GM21737 (cell line): ENCODE data around the gene NRXN3.

Experiments used
- ATAC-seq: cut with Tn5 transposase; IDR thresholded peaks from one replicate; pipeline ENCODE4 v1.9.1; 2021; ENCODE audit warnings: mild to moderate bottlenecking, moderate library complexity; ENCODE audit not compliant: unreplicated experiment

The NRXN3 gene

DNA sequence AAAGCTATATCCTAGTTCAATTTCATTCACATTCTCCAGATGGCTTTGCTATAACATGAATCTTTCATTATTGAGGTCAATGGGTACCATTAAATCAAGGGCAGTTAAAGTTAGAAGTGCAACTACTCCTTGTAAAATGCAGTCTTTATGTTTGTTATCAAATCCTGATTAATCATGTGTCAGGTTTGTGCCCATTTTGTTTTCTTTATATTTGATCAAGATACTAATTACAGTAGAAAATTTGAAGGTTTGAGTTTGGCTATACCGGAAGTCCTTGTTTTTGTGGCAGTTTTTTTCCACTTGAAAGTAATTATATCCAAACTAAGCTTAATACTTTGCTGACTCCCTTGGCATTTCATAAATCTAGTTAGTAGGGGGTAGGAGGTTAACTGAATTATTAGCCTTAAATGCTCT, 1528.1 kb downstream of the NRXN3 start:
- ATAC-seq = no peak

DNA sequence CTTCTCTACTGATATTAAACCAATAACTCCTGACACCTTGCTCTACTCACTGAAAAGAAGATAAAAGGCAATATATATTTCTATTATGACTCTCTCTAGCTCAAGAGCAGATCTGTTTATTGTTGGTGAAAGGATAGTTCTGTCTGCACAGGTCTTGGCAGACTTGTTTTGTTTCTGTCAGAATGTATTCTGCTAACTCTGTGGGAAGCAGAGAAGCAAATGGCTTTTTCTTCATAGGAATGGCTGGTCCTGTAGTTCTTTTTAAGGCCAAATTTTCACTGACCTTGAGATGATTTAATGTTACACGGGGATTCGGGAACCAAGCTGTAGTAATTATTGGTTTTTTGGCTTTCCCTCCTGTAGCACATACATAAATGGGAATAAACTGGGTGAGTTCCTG, 1529.0 kb downstream of the NRXN3 start:
- no peak for ATAC-seq

DNA sequence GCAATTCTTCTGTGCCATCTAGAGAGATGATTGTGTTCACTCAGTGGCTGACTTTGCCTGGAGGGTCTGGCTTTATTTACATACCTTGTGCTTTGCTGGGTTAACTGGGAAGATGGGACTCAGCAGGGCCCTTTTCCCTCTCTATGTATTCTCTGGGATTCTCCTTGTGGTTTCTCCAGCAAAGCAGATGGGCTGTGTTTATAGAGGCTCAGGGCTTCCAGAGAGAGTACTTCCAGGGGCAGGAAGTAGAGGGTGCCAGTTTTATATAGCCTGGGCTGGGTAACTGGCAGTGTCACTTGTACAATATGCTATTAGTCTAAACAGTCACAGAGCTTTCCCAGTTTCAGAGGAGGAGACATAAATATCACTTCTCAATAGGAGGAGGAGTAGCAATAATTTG, 1531.2 kb downstream of the NRXN3 start:
- no peak for ATAC-seq

DNA sequence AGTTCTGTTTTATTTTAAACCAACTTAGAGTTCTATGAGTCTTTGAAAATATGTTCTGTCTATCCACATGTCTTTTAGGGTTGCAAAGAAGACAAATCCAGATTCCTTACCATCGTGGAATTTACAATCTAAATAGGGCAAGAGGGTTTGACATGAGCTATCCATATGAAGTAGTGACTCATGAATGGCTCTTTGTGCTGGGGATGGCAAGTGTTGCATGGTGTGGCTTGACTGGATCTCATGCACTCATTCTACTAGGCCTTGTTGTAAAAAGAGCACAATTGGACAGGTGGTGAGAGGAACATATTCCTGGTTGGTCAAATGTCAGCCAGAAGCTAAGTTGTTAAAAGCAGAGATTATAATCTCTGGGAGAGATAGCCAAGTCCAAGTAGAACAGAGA, 1532.0 kb downstream of the NRXN3 start:
- ATAC-seq = no peak

DNA sequence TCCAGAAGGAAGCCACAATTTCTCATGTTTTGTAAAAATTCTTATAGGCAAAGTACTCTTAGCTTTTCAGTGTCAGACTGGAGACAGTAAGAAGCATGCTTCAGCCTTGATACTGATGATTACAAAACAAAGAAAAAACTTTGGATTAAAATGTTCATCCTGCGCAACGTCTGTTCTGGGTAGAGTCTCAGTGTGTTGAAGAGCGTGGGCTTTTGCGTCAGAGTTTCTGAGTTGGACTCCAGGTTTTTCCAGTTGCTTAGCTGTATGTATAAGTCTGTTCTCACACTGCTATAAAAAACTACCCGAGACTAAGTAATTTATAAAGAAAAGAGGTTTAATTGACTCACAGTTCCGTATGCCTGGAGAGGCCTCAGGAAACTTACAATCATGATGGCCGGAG, 1533.0 kb downstream of the NRXN3 start:
- ATAC-seq = no peak

DNA sequence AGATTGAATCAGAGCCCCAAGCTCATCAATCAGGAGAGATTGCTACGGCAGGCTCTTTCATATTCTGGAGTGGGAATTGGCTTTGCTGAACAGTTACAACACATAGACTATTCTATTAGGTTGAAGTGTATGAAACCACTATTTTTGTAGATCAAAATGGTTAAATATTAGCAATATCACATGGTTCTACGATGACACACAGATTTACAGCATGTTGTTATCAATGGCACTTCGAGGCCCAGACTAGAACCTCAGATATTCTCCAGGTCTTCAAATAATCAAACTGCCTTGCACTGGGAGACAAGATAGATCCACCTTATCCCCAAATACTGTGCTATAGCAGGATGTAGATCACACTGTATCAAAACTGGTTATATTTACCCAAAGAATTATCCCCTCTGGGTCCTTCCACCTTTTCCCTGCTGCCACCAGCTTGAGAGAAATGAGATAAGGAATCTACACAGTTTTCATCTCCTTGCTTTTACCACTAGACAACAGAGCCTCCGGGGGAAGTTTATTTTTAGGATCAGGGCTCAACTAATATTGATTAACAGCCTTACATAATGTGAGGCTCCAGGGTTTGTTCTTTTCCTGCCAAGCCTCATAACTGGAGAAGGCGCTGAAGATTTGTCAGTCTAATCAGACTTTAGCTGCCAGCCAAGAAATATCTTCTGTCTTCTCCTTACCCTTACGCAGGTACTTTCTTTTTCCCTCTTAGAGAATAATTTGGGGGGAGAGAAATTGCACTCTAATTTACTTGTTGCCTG, 1534.1 kb downstream of the NRXN3 start:
- no peak for ATAC-seq

DNA sequence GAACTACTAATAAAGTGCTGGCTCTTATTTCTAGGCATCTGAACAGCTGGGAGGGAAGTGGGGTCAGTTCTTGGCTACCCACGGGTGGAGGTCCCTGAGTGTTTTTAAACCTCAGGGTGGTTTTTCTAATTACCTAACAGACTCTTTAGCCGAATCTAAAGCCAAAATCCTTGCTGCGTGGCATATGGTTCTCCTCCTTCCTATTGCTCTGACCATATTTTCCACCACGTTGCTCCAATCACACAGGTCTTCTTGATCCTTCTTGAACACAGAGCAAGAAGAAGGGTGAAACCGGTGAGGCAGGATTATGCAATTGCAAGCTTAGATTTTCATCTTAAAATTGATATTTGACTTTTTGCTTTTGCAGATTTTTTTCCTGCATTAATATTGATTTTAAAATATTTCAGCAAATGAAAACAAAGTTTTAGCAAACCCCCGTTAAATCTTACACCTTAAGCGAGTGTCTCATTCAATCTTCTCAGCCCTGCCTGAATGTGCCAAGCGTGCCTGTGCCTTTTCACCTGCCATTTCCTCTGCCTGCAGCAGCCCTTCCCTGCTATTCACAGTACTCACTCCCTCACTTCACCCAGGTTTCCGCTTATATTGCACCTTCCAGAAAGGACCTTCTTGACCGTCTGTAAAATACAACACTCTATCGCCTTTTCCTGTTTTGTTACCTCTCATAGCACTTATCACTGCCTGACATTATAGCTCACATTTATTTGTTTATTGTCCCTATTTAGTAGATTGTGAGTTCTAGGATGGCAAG, 1535.1 kb downstream of the NRXN3 start:
- no peak for ATAC-seq

DNA sequence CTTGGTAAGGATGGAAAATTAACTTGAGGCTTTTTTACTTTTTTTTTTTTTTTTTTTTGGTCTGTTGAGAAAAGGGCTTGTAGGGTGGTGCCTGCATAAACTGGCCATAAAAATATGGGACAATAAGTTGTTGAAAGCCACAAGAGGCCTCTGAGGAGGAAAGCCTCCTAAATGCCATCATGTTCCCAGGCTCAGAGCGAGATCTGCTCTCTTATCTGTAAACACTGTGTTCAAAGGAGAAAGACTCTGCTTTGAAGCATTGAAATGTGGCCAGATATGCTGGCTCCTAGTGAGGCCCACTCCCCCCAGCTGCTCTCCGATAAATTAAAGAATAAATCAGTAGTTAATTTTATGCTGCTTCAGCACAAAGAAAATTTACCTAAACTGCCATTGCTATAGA, 1536.2 kb downstream of the NRXN3 start:
- no peak for ATAC-seq

DNA sequence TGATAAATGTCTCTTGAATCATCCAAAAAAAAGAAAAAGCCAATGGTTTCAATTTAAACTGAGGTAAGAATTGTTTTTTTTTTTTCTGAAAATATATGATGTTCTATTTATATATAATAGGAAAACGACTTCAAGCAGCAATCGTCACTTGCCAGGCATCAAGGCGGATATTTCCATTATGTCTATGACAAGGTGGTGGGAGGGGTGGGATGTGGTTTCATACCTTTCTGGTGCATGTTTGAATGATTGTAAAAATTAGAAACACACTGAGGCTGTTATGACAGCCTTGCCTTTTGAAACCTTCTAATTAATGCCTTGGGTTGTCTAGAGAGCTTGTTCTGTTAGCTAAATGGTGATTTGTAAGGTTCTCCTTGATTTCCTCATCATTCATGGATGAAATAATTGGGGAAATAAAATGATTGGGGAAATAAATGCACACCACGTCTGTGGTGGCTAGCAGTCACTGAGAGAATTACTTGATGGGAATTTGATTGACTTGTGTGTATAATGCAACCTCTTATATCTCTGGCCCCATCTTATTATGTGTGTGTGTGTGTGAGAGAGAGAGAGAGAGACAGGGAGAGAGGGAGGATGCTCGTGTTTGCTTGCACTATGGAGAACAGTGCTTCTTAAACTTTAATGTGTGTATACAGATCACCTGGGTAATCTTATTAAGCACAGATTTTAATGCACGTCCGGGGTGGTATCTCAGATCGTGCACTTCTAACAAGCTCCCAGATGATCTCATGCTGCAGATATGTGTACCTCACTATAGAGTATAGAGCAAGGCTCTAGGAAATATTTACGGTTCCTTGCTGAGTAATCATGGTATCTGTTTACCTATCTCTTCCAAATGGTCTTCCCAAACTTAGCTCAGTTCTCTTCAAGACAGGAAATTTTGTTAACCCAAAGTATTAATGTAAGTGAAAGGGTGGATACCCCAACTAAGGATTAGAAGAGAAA, 1538.5 kb downstream of the NRXN3 start:
- ATAC-seq = no peak

DNA sequence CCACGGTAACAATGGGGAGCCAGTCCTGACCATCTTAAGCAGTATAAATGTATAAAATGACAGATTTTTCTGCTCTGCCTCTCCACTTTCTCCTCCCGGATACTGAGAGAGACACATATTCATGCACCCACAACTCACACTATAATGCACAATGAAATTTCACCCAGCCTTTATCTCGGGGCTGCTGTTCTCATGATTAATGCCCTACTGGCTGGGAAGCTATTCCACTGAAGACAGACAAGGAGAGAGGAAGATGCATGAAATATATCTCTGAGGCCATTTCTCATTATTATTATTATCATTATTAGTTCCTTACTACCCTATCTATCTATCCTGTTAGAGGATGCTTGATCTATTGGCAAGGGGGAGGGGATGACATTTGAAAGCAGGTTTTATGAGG, 1539.4 kb downstream of the NRXN3 start:
- ATAC-seq = no peak

DNA sequence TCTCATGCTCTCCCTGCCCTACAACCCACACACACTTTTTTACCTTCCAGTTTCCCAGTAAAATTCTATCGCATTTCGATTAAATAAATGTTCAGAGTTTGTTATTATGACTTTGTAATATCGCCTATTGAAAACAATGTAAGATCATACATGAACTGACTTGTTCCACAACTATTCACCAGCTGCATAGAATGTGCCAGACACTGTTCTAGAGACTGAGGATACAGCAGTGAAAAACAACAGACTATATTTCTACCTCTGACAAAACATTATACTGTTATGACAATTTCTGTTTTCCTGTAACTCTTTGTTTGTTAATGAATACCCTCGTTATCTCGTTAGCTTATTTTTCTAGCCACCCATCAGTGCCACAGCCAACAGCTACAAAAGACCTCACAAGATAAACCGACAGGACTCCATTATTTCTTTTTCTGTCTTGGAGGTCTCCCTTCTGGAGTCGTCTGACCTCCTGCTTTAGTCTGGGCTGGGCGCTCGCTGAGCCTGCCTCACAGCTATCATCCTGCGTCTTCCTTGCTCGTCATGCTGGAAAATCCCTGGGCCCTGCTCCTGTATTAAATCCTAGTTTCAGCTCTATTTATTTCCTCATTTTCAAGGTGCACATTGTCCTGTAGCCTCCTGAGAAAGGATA, 1542.3 kb downstream of the NRXN3 start:
- no peak for ATAC-seq

DNA sequence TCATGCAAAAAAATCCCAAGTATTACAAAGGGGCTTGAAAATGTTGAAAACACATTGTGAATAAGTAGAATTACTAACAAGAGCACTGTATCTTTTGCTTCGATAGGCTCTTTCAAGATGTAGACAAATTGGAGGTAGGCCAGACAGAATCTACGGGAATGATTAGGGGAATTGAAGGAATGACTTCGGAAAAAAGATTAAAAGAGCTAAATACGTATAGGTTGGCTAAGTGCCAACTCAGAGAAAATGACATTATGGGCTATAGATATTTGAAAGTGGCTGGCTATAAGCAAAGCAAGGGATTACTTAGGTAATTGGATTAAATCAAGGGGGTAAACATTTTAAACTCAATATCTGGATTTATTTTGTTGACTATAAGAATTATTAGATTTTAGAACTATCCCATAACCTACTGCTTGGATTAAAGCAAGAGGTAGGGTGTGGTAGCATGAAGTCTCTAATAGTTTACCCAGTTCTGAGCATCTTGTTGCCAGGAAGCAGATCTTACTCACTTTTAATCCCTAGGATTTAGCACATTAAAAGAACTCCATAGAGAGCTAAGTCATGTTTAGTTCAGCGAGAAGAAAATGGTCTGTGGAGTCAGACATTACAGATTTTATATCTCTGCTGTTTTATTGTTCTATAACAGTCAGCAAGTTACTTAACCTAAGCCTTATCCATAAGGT, 1551.4 kb downstream of the NRXN3 start:
- ATAC-seq = no peak

DNA sequence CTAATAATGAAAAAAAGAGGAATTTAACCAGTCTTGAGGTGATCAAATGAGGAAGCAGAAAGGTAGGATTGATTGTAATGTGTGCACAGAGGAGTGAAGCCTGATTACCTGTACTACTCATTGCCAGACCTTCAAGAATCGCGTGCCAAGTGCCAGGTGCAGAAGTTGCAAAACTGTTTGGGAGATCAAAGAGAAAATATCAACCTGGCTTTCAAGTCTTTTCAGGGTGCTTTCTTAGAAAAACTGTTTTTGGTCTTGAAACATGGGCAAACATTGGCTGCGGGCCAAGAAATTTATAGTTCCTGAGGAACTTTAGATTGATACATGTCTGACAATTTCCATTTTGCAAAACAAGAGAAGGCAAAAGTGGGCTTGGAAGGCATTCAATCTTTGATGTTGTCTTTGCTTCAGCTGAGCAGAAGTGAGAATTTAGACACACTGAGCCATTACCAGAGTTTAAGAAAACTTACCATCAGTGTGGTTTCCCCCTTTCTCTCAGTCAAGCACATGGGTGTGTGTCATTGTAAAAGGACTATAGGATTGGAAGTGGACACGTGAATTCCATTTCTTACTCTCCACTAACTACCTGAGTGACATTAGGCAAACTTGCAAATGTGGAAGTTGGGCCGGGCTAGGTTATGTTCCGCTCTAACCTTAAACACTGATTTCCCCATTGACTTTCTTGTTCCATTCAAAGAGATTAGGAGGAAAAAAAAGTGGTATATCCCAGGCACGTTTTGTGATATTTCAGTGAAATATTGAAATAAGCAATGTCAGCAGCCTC, 1555.0 kb downstream of the NRXN3 start:
- no peak for ATAC-seq

DNA sequence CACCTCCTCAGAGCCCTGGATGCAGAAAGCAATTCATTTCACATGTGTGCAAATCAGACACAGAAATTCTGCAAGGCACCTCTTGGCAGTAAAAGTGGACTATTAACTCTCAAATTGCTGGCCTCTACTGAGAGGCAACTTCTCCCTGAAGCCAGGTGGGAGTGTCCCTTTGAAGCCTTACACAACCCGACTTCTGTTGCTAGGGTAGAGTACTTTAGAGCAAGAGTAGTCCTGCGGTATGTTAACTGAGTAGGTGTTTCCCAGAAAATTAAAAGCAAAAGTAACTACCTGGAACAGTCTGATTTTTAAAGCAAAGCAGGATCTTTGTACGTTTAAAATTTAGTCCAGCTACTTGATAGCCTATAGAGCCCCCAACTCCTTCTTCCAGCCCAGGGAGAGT, 1557.7 kb downstream of the NRXN3 start:
- ATAC-seq = no peak

DNA sequence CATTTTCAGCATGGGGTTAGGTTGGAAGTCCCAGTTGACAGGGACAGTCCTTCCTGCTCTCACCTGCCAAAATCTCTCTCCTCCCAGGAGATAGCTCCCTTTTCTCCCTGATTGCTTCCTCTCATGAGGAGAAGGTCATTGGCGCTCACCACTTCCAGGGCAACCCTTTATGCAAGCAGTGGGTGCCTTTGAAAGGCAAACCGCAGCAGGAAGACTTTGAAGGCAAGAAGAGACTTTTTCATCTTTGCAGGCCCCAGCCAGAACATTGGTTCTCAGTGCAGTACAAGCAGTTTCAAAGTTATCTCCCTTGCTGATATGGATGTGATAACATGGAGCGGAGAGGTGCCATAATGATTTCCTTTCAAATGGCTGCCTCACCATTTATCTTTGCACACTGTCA, 1558.2 kb downstream of the NRXN3 start:
- ATAC-seq = no peak

DNA sequence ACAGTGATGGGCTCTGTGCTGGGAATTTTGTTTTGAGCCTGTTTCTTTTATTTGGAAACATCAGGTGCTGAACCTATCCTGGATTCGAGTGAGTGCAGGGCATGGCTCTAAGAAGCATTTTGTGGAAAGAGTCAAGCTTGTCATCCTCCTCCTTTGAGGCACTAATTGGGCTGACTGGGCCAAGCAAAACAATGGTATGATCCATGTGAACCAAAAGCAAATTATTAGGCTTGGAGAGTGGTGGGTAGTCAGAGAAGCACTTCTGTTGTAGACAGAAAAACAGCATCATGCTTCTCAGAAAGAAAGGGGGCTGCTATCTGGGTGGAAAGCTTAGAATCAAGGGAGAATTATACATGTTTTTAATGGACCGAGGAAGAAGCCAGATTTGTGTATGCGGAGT, 1559.6 kb downstream of the NRXN3 start:
- ATAC-seq = no peak

DNA sequence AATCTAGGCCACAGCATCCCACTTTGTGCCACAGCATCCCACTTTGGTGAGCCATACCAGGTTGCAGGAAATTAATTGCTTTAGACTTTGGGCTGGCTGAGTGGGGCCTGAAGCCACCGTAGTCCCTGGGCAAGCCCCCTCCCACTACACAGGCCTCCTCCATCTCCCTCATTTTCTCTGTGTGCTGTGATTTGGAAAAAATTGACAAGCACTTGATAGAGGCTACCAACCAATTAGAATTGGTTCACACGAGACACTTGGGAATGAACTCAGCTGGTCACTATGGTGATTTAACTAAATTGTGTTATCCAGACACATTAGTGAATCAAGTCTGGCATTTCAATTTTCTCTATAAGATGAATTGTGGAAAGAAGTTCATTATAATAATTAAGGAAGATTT, 1560.0 kb downstream of the NRXN3 start:
- ATAC-seq = no peak

DNA sequence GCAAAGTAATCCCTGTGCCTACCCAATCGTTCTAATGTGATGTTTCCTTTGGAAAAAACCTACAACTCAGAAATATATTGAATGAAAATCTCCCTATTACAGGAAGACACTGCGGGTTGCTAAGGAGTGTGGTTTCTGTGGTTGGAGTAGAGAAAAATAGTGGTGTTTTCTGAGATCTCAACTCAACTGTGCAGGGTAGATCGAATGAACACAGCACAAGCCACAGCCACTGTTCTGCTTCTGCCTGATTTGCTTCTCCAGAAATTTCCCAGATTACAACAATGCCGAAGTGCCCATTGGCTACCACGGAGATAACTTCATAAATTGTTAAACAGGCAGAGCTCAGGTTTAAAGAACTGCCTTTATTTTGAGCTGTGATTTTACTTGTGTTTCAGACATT, 1560.8 kb downstream of the NRXN3 start:
- no peak for ATAC-seq

DNA sequence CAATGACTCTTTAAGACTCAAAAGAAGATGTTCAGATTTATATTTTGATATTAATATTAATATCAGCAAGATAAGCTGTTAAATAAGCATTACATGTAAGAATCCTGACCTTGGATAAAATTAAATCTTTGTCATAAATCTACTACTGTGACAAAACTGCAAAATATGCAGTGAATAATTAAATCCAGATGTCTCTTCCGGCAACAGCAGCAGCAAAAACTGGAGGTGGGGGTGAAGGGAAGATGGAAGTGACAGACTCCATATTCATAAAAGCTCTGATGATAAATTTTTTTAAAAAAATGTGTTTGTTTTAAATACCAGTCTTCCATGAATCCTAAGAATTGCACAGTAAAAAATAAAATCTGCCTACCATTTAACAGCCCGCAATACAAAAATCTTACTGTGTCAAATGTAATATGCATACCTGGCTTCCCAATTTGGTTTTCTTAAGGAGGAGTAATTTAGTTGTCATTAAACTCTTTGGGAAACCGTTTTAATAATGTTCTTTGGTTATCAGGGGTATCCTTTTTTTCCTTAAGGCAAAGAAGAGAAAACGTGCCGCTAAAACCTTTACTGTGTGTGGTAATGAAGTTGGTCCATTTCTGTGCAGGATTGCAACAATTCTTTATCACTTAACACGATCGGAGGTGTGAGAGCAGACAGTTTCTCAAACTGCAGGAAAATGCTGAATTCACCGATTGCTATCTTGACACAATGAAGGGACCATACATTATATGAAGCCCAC, 1562.9 kb downstream of the NRXN3 start:
- ATAC-seq = no peak
